ENCODE results near the gene LEFTY1.

DNA sequence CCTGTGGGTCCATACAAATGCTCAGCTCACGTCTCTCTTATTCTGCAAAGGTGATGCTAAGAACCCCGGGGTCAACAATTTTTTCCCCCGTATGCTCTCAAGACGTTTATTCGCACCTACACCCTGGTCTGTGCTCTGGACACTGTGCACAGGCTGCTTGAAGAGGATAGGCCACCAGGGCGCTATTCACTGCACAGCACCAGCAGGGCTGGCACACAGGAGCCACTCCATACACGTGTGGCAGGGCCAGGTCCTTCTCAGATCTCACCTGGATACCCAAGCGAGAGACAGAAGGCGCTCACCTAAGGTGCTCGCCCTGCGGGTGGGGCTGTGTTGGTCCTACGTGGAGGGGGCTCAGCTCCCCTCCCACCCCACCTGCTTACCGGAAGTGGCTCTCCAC, 23.4 kb downstream of the LEFTY1 start:
- TF ChIP-seq, protein P1, sequence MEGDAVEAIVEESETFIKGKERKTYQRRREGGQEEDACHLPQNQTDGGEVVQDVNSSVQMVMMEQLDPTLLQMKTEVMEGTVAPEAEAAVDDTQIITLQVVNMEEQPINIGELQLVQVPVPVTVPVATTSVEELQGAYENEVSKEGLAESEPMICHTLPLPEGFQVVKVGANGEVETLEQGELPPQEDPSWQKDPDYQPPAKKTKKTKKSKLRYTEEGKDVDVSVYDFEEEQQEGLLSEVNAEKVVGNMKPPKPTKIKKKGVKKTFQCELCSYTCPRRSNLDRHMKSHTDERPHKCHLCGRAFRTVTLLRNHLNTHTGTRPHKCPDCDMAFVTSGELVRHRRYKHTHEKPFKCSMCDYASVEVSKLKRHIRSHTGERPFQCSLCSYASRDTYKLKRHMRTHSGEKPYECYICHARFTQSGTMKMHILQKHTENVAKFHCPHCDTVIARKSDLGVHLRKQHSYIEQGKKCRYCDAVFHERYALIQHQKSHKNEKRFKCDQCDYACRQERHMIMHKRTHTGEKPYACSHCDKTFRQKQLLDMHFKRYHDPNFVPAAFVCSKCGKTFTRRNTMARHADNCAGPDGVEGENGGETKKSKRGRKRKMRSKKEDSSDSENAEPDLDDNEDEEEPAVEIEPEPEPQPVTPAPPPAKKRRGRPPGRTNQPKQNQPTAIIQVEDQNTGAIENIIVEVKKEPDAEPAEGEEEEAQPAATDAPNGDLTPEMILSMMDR (IDR thresholded peaks at IDR 0.05; ENCODE audit: low read depth, low read length, poor library complexity, severe bottlenecking): no peak
- no peak for TF ChIP-seq EZH2phosphoT487 (IDR thresholded peaks at IDR 0.05; ENCODE audit: borderline replicate concordance, low read length)

Data from DOHH2 (cell line).